Uterine smooth muscle cell (primary cell): ENCODE data around the gene NFAM1. TPM values are rescaled to one million over a fixed set of nuclear protein-coding genes. Genes with fewer than 3 reads are reported as not detected.

ENCODE experiments used
- total RNA-seq: library from RNA; depleted of rRNA; stranded (reverse); fragments of >200 nt; gene quantifications from 2 replicates; pipeline ENCODE4 v1.2.3, GENCODE V29; 2014

NFAM1 gene, protein sequence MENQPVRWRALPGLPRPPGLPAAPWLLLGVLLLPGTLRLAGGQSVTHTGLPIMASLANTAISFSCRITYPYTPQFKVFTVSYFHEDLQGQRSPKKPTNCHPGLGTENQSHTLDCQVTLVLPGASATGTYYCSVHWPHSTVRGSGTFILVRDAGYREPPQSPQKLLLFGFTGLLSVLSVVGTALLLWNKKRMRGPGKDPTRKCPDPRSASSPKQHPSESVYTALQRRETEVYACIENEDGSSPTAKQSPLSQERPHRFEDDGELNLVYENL
- not detected in 2 replicates for total RNA-seq

DNA sequence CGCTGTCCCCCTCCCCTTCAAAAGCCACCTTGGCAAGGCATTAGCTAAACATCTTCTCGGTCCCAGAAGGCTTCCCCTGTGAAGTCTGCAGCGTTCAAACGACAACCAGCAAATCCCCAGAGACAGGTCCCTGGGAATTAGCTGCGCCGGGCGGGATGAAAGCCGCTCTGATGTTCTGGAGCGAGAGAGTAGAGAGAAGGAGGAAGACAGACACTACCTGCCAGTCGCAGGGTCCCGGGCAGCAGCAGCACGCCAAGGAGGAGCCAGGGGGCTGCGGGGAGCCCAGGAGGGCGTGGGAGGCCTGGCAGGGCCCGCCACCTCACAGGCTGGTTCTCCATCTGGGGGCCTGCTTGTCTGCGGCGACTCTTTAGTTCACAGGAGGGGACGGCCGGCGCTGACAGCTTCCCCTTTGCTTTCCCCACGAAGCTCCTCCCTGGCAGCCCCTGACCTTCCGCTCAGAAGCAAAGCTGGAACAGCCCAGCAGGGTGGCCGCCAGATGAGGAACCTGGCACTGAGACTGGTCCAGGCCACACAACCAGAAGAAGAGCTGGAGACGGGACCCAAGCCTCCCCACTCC lies at the start of gene NFAM1:
NFAM1 (minus strand) TSS at position 384 of the 577 bp plus-strand sequence; CDS start at position 338, 46 bp downstream.

Other genes with a start within 250 kb of the NFAM1 start
- gene TCF20, start 161.8 kb downstream of the NFAM1 start, total RNA-seq: 31.2 and 32.4 TPM in 2 replicates
- 33.4 and 50.6 TPM in 2 replicates for gene RRP7A, start 87.4 kb upstream of the NFAM1 start, total RNA-seq
- gene SERHL2, start 121.6 kb upstream of the NFAM1 start, total RNA-seq: 4.5 and 5.9 TPM in 2 replicates
- gene POLDIP3, start 182.5 kb upstream of the NFAM1 start, total RNA-seq: 25.4 and 25.5 TPM in 2 replicates
- 0.22 and 0.25 TPM in 2 replicates for gene ATP5MGL, start 208.2 kb upstream of the NFAM1 start, total RNA-seq
- gene CYB5R3, start 217.0 kb upstream of the NFAM1 start, total RNA-seq: 46.8 and 59.0 TPM in 2 replicates